Measurements from ENCODE around the gene CD8B.

GRCh38 chr2:86782748-86783147, 78.9 kb downstream of the CD8B start:
- TF ChIP-seq CTCF (IDR thresholded peaks at IDR 0.05): no peak
- TF ChIP-seq POLR2AphosphoS5 (IDR thresholded peaks at IDR 0.05): no peak

Data from sigmoid colon (tissue), 4 donors.